MM.1S (cell line): Measurements from ENCODE around the gene SH3RF3.

Source experiments
- CTCF ChIP-seq: fragments of 300-600 bp; sonication (generic); IDR thresholded peaks from 2 replicates; pipeline ENCODE4 v1.5.1; 2016; ENCODE audit warnings: antibody characterized with exemption, low read length, mixed read lengths
- EZH2 ChIP-seq: fragments of 300-600 bp; sonication (generic); optimal IDR thresholded peaks from 2 replicates; pipeline ENCODE3; 2017; ENCODE audit warnings: low read depth, mild to moderate bottlenecking, antibody characterized with exemption, low read length, mixed read lengths

DNA sequence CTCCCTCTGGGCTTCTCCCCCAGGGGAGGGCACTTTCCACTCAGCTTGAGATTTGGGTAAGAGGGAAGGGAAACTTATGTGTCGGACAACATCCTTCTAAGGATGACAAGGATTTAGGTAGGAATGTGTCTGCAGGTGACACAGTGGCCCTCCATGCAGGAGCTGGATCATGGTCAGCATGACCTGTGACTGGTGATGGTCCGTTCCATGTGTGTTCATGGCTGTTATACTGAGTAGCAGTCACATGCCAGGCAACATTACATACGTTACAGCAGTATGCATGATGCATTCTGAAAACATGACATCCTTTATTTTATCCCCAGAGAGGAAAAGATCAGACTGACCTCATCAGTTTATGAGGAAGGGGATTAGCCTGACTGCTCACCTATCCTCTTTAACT, 292.6 kb downstream of the SH3RF3 start:
- TF ChIP-seq CTCF (no peak), EZH2 (no peak)
